ENCODE measurements around the gene DCTN2. TPM values are rescaled to one million over a fixed set of nuclear protein-coding genes. Genes with fewer than 3 reads are reported as not detected.

The DCTN2 gene
- polyA plus RNA-seq, 1 donor (not counting 4 experiments of a cell fraction or from before 2014, with no cell fraction given): 132 TPM

DNA sequence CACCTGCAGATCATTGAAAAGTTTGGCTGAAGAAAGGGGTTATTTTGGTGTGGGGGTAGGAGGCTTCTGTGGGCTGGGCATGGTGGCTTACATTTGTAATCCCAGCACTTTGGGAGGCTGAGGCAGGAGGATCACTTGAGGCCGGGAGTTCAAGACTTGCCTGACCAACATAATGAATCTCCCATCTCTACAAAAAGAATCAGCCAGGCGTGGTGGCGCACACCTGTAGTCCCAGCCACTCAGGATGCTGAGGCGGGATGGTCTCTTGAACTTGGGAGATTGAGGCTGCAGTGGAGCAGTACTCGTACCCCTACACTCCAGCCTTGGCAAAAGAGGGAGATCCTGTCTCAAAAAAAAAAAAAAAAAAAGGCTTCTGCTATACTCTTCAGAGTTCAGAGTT, 33.7 kb downstream of the DCTN2 start:
- Histone ChIP-seq H3K9me3 (ENCODE audit: control insufficient read depth, low read depth, low read length) (no peaks in the 10 kb centered on the region), H4K20me1 (ENCODE audit: control insufficient read depth, extremely low read depth, insufficient read depth, low read length) (peaks cover 13% of the 10 kb centered on the region), H3K36me3 (ENCODE audit: control insufficient read depth in 2 of 2, extremely low read depth in 1 of 2, insufficient read depth in 2 of 2, low read length in 2 of 2) (peaks cover 43 to 53% of the 10 kb centered on the region in 2 experiments), H3K4me3 (ENCODE audit: control insufficient read depth in 2 of 3, extremely low read depth in 1 of 3, insufficient read depth in 2 of 3, low read depth in 1 of 3, low read length in 3 of 3) (no peak overlapping the region), H3K9me1 (ENCODE audit: control insufficient read depth, extremely low read depth, insufficient read depth, low read length) (no peaks in the 10 kb centered on the region), H3K79me2 (ENCODE audit: control insufficient read depth, insufficient read depth, low read length) (peaks cover 3% of the 10 kb centered on the region), H2AFZ (ENCODE audit: control insufficient read depth, low read length) (no peak overlapping the region), H3K27ac (ENCODE audit: control insufficient read depth, insufficient read depth, low read length) (no peak overlapping the region), H3K27me3 (ENCODE audit: control insufficient read depth, extremely low read depth, insufficient read depth, low read length) (no peaks in the 10 kb centered on the region), H3K4me1 (ENCODE audit: control insufficient read depth, extremely low read depth, insufficient read depth, low read length) (peaks cover 12% of the 10 kb centered on the region), H3K9ac (ENCODE audit: control insufficient read depth, extremely low read depth, insufficient read depth, low read length) (no peak overlapping the region), H3K4me2 (ENCODE audit: control insufficient read depth, extremely low read depth, insufficient read depth, low read depth, low read length) (no peak overlapping the region)
- TF ChIP-seq, protein P1, sequence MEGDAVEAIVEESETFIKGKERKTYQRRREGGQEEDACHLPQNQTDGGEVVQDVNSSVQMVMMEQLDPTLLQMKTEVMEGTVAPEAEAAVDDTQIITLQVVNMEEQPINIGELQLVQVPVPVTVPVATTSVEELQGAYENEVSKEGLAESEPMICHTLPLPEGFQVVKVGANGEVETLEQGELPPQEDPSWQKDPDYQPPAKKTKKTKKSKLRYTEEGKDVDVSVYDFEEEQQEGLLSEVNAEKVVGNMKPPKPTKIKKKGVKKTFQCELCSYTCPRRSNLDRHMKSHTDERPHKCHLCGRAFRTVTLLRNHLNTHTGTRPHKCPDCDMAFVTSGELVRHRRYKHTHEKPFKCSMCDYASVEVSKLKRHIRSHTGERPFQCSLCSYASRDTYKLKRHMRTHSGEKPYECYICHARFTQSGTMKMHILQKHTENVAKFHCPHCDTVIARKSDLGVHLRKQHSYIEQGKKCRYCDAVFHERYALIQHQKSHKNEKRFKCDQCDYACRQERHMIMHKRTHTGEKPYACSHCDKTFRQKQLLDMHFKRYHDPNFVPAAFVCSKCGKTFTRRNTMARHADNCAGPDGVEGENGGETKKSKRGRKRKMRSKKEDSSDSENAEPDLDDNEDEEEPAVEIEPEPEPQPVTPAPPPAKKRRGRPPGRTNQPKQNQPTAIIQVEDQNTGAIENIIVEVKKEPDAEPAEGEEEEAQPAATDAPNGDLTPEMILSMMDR (optimal IDR thresholded peaks at IDR 0.05 in 1 of 3, IDR thresholded peaks at IDR 0.05 in 1 of 3, conservative IDR thresholded peaks at IDR 0.05 in 1 of 3; ENCODE audit: extremely low read depth in 1 of 3, insufficient read depth in 2 of 3, low read length in 3 of 3): no peak
- no peak for TF ChIP-seq EZH2 (IDR thresholded peaks at IDR 0.05; ENCODE audit: low read length)
- dilution Hi-C loops (cut with MboI; ENCODE audit: extremely low pct_ligation_motif_present, low sequenced_read_pairs): no loop called here
- DNase-seq (ENCODE audit: low read depth, low spot score) (no peak), FAIRE-seq (no peak)

DNA sequence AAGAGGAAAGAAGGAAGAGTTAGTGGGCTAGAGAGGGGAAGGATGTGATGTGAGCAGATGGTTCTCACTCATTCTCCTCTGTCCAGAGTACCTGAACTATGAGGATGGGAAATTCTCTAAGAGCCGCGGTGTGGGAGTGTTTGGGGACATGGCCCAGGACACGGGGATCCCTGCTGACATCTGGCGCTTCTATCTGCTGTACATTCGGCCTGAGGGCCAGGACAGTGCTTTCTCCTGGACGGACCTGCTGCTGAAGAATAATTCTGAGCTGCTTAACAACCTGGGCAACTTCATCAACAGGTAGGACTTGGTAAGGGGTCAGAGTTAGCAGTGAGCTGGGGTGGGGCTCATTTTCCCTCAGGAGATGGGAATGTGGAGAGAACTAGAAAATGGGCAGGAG, 34.3 kb downstream of the DCTN2 start:
- no peak overlapping the region for H3K9ac ChIP-seq (ENCODE audit: control insufficient read depth, extremely low read depth, insufficient read depth, low read length)
- H3K27ac ChIP-seq (ENCODE audit: control insufficient read depth, insufficient read depth, low read length): no peak overlapping the region
- H3K36me3 ChIP-seq (ENCODE audit: control insufficient read depth in 2 of 2, extremely low read depth in 1 of 2, insufficient read depth in 2 of 2, low read length in 2 of 2): peaks cover 41 to 48% of the 10 kb centered on the region in 2 experiments
- no peaks in the 10 kb centered on the region for H3K9me3 ChIP-seq (ENCODE audit: control insufficient read depth, low read depth, low read length)
- no peaks in the 10 kb centered on the region for H3K79me2 ChIP-seq (ENCODE audit: control insufficient read depth, insufficient read depth, low read length)
- H4K20me1 ChIP-seq (ENCODE audit: control insufficient read depth, extremely low read depth, insufficient read depth, low read length): peaks cover 13% of the 10 kb centered on the region
- H3K27me3 ChIP-seq (ENCODE audit: control insufficient read depth, extremely low read depth, insufficient read depth, low read length): no peaks in the 10 kb centered on the region
- DNase-seq (ENCODE audit: low read depth, low spot score) (no peak), FAIRE-seq (no peak)
- H3K4me3 ChIP-seq (ENCODE audit: control insufficient read depth in 2 of 3, extremely low read depth in 1 of 3, insufficient read depth in 2 of 3, low read depth in 1 of 3, low read length in 3 of 3): no peak overlapping the region
- no peaks in the 10 kb centered on the region for H3K9me1 ChIP-seq (ENCODE audit: control insufficient read depth, extremely low read depth, insufficient read depth, low read length)
- H3K4me2 ChIP-seq (ENCODE audit: control insufficient read depth, extremely low read depth, insufficient read depth, low read depth, low read length): no peak overlapping the region
- TF ChIP-seq EZH2 (IDR thresholded peaks at IDR 0.05; ENCODE audit: low read length): no peak
- TF ChIP-seq, protein P1 (optimal IDR thresholded peaks at IDR 0.05 in 1 of 3, IDR thresholded peaks at IDR 0.05 in 1 of 3, conservative IDR thresholded peaks at IDR 0.05 in 1 of 3; ENCODE audit: extremely low read depth in 1 of 3, insufficient read depth in 2 of 3, low read length in 3 of 3): no peak
- H3K4me1 ChIP-seq (ENCODE audit: control insufficient read depth, extremely low read depth, insufficient read depth, low read length): peaks cover 10% of the 10 kb centered on the region
- dilution Hi-C loops (cut with MboI; ENCODE audit: extremely low pct_ligation_motif_present, low sequenced_read_pairs): no loop called here
- no peak overlapping the region for H2AFZ ChIP-seq (ENCODE audit: control insufficient read depth, low read length)
